H1 (cell line): ENCODE measurements around the gene TLR9. TPM values are rescaled to one million over a fixed set of nuclear protein-coding genes. Genes with fewer than 3 reads are reported as not detected.

Experiments
- CTCF ChIP-seq, 3 experiments: IDR thresholded peaks; 1 replicate in 2 of 3; 2 replicates in 1 of 3; pipeline versions ENCODE4 v1.5.1 to v1.6.1; 2011; ENCODE audit warnings: low read length in 3 of 3, mild to moderate bottlenecking in 3 of 3, inconsistent platforms in 2 of 3, low read depth in 1 of 3, moderate library complexity in 1 of 3; ENCODE audit not compliant: insufficient read depth in 1 of 3; ENCODE audit errors: control extremely low read depth in 1 of 3
- SP2 ChIP-seq: IDR thresholded peaks from 2 replicates; pipeline ENCODE4 v1.6.1; 2012; ENCODE audit warnings: mild to moderate bottlenecking, low read length, inconsistent platforms
- polyA plus RNA-seq, 7 experiments: library from polyadenylated mRNA; depleted of rRNA in 3 of 7; stranded (reverse) in 5 of 7; unstranded in 2 of 7; fragments of >200 nt in 5 of 7; fragments of 200-250 nt in 2 of 7; gene quantifications; 1 replicate in 5 of 7; 2 replicates in 1 of 7; 4 replicates in 1 of 7; pipeline versions ENCODE4 v1.2.1 to v1.2.3, GENCODE V29; 2011 to 2013; ENCODE audit warnings: missing spikeins in 2 of 7, mixed read lengths in 2 of 7
- total RNA-seq: library from RNA; stranded (reverse); fragmentation: NEBNext Ultra II Directional; extraction: Animal tissue kit (Norgen Biotek cat#: 25700); gene quantifications from 2 replicates; pipeline ENCODE4 v1.2.1, GENCODE V29; 2021

Gene TLR9
- total and polyA plus RNA-seq, 2 of the 8 experiments (the other 6 are each of a cell fraction or from before 2014, with no cell fraction given): 0.05 TPM; not detected in 1

- TF ChIP-seq CTCF (IDR thresholded peaks at IDR 0.05; ENCODE audit: control extremely low read depth in 1 of 3, insufficient read depth in 1 of 3, low read depth in 1 of 3, low read length in 3 of 3): no peak
- no peak for TF ChIP-seq SP2
Observed at GRCh38 chr3:52259035-52259434, 33.6 kb upstream of the TLR9 start (continued).
